Osteocyte (in vitro differentiated cells): Measurements from ENCODE around the gene PTPN2. TPM values are rescaled to one million over a fixed set of nuclear protein-coding genes. Genes with fewer than 3 reads are reported as not detected.

ENCODE experiments used
- DNase-seq: peaks from one replicate; pipeline ENCODE4 v3.0.0; 2021; ENCODE audit warnings: mixed read lengths; ENCODE audit not compliant: unreplicated experiment; ENCODE audit errors: extremely low spot score
- H3K27ac Mint-ChIP-seq: one replicate; pipeline ENCODE4 v1.8.0; 2021; ENCODE audit warnings: mild to moderate bottlenecking, mixed read lengths; ENCODE audit not compliant: unreplicated experiment
- H3K27me3 Mint-ChIP-seq: one replicate; pipeline ENCODE4 v1.8.0; 2021; ENCODE audit warnings: mixed read lengths; ENCODE audit not compliant: unreplicated experiment
- H3K36me3 Mint-ChIP-seq: one replicate; pipeline ENCODE4 v1.8.0; 2021; ENCODE audit warnings: mixed read lengths; ENCODE audit not compliant: unreplicated experiment
- H3K4me1 Mint-ChIP-seq: one replicate; pipeline ENCODE4 v1.8.0; 2021; ENCODE audit warnings: mixed read lengths; ENCODE audit not compliant: unreplicated experiment
- H3K4me3 Mint-ChIP-seq: one replicate; pipeline ENCODE4 v1.8.0; 2021; ENCODE audit warnings: mild to moderate bottlenecking, moderate library complexity, mixed read lengths; ENCODE audit not compliant: unreplicated experiment
- H3K9me3 Mint-ChIP-seq: one replicate; pipeline ENCODE4 v1.8.0; 2021; ENCODE audit warnings: mixed read lengths; ENCODE audit not compliant: unreplicated experiment
- total RNA-seq: library from RNA; stranded (reverse); gene quantifications from 2 replicates; pipeline ENCODE4 v1.2.1, GENCODE V29; 2021
- TF ChIP-seq, protein P1 (sequence below): fragments of 200-600 bp; sonication (generic); IDR thresholded peaks from 2 replicates; pipeline ENCODE4 v1.5.0; 2021; ENCODE audit warnings: antibody characterized with exemption, mild to moderate bottlenecking, moderate library complexity

Gene PTPN2
- total RNA-seq, 1 donor from 2014 or later = 28.6 TPM

DNA sequence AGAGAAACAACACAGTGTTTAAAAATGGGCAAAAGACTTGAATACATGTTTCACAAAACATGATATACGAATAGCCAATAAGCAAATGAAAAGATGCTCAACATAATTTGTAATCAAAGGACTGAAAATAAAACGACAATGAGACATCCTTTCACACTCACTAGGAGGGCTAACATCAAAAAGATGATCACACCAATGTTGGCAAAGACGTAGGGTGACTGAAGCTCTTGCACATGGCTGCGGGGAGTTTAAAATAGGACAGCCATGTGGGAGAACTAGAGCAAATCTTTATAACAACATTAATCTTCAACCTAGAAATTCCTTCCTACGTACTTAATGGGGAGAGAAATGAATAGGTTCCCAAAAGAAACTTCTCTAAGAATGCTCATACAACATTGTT lies 44.6 kb upstream of the PTPN2 start:
- peaks cover 9% of the 10 kb centered on the region for H3K4me1 Mint-ChIP-seq
- no peaks in the 10 kb centered on the region for H3K36me3 Mint-ChIP-seq
- H3K27ac Mint-ChIP-seq = no peak overlapping the region
- no peaks in the 10 kb centered on the region for H3K9me3 Mint-ChIP-seq
- no peak overlapping the region for H3K4me3 Mint-ChIP-seq
- no peaks in the 10 kb centered on the region for H3K27me3 Mint-ChIP-seq
- TF ChIP-seq, protein P1, sequence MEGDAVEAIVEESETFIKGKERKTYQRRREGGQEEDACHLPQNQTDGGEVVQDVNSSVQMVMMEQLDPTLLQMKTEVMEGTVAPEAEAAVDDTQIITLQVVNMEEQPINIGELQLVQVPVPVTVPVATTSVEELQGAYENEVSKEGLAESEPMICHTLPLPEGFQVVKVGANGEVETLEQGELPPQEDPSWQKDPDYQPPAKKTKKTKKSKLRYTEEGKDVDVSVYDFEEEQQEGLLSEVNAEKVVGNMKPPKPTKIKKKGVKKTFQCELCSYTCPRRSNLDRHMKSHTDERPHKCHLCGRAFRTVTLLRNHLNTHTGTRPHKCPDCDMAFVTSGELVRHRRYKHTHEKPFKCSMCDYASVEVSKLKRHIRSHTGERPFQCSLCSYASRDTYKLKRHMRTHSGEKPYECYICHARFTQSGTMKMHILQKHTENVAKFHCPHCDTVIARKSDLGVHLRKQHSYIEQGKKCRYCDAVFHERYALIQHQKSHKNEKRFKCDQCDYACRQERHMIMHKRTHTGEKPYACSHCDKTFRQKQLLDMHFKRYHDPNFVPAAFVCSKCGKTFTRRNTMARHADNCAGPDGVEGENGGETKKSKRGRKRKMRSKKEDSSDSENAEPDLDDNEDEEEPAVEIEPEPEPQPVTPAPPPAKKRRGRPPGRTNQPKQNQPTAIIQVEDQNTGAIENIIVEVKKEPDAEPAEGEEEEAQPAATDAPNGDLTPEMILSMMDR = no peak
- no peak for DNase-seq

GRCh38 chr18:12928206-12928605 lies 44.2 kb upstream of the PTPN2 start:
- H3K27me3 Mint-ChIP-seq = no peaks in the 10 kb centered on the region
- TF ChIP-seq, protein P1 = no peak
- no peaks in the 10 kb centered on the region for H3K36me3 Mint-ChIP-seq
- H3K4me3 Mint-ChIP-seq = no peak overlapping the region
- DNase-seq = no peak
- H3K9me3 Mint-ChIP-seq = no peaks in the 10 kb centered on the region
- H3K4me1 Mint-ChIP-seq = peaks cover 9% of the 10 kb centered on the region
- H3K27ac Mint-ChIP-seq = no peak overlapping the region

DNA sequence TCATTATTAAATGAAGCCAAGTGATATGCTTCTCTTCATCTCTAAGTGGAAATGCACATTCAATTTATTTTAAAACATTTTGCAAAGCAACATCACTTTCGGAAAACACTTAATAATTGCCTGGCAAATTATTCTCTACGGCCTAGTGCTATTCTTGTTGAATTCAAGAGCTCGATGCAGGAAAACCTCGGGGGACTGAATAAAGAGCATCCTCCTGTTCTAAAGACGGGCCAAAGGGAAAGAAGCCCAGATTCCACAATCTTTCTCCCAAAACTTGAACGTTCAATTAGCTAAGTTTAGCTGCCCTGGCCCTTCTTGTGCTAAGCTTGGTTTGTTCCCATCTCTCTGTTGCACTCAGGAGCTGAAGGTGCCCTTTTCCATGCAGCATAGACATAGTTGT lies 40.6 kb upstream of the PTPN2 start:
- no peak overlapping the region for H3K27ac Mint-ChIP-seq
- H3K9me3 Mint-ChIP-seq = no peaks in the 10 kb centered on the region
- H3K4me3 Mint-ChIP-seq = no peak overlapping the region
- H3K36me3 Mint-ChIP-seq = no peaks in the 10 kb centered on the region
- no peak for DNase-seq
- peaks cover 12% of the 10 kb centered on the region for H3K4me1 Mint-ChIP-seq
- no peaks in the 10 kb centered on the region for H3K27me3 Mint-ChIP-seq
- TF ChIP-seq, protein P1 = no peak

DNA sequence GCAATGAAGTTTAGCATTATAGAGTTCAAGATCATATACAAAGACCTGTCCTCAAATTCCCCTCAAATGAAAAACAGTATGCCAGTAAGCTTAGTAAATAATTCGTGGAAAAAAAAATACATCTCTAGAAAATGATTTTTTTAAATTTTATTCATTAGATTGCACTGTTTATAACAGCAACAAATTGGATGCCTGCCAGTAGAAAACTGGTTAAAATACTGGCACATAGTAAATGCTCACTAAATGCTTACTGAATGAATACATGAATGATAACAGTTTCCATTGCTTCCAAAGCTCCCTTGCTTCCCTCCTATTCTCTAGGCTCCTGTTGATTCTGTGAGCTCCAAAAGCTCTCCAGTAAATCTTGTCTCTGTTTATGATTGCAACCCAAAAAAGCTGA lies 38.2 kb upstream of the PTPN2 start:
- Mint-ChIP-seq H3K36me3 (no peaks in the 10 kb centered on the region), H3K27me3 (no peaks in the 10 kb centered on the region), H3K4me3 (no peak overlapping the region), H3K9me3 (no peaks in the 10 kb centered on the region), H3K4me1 (peaks cover 12% of the 10 kb centered on the region), H3K27ac (no peak overlapping the region)
- TF ChIP-seq, protein P1 = no peak
- no peak for DNase-seq

DNA sequence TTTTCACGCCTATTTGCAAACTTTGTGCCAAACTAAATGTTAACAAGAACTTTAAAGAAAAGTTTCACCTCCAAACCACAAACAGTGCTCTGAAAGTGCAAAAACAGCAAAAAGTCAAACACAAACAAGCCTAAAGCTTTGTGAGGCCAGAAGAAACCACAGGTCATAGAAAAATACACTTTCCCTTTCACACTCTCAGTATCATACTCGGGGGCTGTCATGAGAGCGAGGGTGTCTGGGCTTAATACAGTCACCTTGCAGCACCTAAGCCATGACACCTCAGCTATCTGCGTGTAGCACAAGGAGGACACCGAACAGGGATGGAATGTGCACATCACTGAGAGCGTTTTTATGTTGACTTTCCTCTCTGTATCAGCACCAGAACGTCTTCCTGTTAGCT lies 37.1 kb upstream of the PTPN2 start:
- no peak overlapping the region for H3K4me3 Mint-ChIP-seq
- TF ChIP-seq, protein P1 = no peak
- no peaks in the 10 kb centered on the region for H3K27me3 Mint-ChIP-seq
- H3K27ac Mint-ChIP-seq = no peak overlapping the region
- no peaks in the 10 kb centered on the region for H3K36me3 Mint-ChIP-seq
- no peaks in the 10 kb centered on the region for H3K9me3 Mint-ChIP-seq
- H3K4me1 Mint-ChIP-seq = peaks cover 7% of the 10 kb centered on the region
- DNase-seq = no peak
